Stimulated activated CD8-positive, alpha-beta memory T cell treated with anti-CD3 and anti-CD28 coated beads, Interleukin-15, amount 100 ng/mL, for 4 hours (primary cell): ENCODE measurements around the gene C4orf33.
"Not testable (repeated sequence)": the region's sequence is repeated elsewhere in the genome, so short reads cannot be mapped to it uniquely, and the experiment has no call there.

Source experiments
- DNase-seq, 2 donors: peaks; one replicate each; pipeline ENCODE4 v3.0.0-alpha.2; 2020; ENCODE audit warnings: low read depth in 2 of 2

C4orf33 gene

GRCh38 chr4:129126614-129127013 lies 30.7 kb downstream of the C4orf33 start:
- DNase-seq: not testable (repeated sequence)

GRCh38 chr4:129129143-129129542 lies 33.2 kb downstream of the C4orf33 start:
- no peak for DNase-seq

- DNase-seq: no peak
Measured at GRCh38 chr4:129131343-129131742, 35.4 kb downstream of the C4orf33 start.

GRCh38 chr4:129136433-129136832 lies 40.5 kb downstream of the C4orf33 start:
- DNase-seq: no peak

- DNase-seq: no peak
Measured at GRCh38 chr4:129138810-129139496, 43.0 kb downstream of the C4orf33 start.

DNA sequence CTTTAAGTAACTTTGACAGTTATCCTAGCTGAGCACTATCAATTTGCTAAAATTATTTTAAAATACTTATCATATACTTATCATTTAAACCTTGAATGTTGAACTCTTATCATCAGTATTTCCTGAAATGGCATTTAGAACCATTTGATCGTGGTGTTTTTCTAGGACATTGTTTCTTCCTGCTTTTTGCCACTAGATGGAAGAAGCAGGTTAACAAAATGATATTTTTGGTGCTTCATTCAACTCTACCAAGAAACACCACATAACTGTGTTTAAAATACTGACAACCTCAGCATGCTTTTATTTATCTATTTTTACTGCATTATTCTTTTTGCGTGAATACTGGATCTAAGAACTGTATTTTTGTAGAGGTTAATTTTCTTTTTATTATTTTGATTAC lies 44.6 kb downstream of the C4orf33 start:
- DNase-seq: no peak

DNA sequence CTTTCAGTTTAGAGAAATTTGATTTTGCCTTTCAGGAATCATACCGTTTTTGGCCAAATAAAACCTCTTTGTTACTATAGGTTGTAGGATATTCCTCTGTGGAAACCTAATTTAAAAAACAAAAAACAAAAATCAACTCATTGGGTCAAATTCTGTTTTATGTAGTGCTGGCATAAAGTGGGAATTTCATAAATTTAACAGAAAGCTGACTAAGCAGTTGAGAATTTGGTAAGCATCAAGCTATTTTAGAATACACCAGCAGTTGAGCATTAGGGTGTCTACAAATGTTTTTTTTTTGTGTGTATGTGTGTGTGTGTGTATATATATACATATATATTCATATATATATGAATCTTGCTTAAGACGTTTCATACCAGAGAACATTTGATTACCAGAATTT lies 47.4 kb downstream of the C4orf33 start:
- DNase-seq: no peak

GRCh38 chr4:129144755-129145206 lies 48.8 kb downstream of the C4orf33 start:
- no peak for DNase-seq

DNA sequence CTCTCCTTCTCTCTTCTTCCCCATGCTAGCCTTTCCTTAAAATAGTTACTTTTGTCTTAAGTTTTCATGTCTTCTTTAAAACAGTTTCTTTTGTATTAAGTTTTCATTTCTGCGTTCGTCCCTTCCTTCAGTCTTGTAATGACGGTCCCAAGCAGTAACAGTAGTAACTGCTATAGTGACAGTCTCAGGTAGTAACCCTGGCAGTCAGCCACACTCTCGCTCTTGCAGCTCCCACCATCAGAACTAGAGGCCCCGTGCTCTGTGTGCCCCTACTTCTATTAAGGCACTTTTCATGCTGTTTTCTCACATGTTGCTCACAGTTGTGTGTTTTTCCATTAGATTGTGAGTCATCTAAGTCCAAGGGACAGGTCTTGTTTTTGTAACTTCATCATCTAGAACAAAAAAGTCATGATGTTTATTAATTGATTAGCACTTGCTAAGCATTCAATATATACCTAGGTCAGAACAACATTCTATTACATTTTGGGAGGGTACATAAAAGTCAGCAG lies 49.3 kb downstream of the C4orf33 start:
- no peak for DNase-seq

DNA sequence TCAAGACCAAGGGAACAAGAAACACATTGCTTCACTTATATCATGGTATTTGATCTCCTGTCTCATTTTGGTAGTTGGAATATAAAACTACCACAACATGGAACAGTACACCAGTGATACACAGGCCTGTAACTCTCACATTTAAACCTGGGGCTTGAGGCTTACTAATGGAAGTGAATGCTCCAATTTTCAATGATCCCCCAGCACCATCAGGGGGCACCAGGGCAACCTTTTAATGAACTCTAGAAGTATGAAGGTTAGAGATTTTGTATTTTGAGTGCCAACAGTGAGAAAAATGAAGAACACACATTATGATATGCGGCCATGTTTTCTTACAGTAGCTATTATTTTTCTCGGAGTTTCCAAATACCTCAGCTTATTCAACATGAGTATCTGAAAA lies 50.7 kb downstream of the C4orf33 start:
- DNase-seq: no peak

DNA sequence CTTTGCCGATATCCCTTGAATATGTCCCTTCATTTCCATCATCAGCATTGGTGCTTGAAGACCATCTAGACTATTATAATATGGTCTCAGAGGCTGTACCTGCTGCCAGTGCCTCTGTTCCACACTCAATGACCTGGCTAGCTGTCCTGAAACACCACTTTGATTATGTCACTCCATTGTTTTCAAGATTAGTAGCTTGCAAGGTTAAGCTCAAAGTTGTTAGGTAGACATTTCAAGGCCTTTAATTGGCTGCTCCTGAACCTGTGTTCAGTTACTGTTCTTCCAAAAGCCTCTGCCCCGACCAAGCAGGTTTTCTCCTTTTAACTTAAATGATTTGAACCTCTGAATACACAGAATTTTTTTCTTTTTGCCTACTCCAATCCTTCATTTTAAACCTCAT lies 52.9 kb downstream of the C4orf33 start:
- DNase-seq: no peak

DNA sequence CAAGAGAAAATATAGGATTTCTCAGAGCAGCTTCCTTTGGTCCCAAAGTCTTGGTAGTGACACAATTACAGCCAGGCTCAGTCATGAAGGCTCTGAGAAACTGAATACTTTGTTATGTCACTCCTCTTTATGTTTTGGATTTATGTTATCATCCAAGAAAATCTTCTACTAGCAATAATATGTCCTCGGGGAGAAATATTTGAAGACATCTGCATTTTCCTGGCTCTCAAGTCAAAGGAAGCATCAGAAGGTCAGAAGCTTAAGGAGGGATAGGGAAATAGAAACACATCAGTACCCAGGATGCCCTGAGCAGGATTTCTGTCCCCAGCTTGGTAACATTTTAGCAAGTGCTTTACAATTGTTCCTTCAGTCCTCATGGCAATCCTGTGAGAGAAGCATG lies 54.0 kb downstream of the C4orf33 start:
- no peak for DNase-seq

- no peak for DNase-seq
Measured at GRCh38 chr4:129152350-129152749, 56.4 kb downstream of the C4orf33 start.

DNA sequence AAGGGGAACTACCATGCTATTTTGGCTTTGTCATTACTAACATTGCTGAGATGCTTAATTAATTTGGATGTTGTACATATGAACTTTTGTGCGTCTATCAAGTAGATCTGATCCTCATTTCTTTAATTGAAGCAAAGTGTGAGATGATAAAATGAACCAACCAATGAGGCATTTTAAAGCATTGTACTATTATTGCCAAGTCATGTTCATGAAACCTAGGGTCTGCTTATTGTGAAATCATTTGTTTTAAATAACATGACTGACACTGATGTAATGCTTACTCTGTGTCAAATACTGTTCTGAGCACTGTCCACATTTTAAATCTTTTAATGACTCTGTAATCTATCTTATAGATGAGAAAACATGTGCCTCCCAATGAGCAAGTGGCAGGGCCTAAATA lies 57.7 kb downstream of the C4orf33 start:
- no peak for DNase-seq

DNA sequence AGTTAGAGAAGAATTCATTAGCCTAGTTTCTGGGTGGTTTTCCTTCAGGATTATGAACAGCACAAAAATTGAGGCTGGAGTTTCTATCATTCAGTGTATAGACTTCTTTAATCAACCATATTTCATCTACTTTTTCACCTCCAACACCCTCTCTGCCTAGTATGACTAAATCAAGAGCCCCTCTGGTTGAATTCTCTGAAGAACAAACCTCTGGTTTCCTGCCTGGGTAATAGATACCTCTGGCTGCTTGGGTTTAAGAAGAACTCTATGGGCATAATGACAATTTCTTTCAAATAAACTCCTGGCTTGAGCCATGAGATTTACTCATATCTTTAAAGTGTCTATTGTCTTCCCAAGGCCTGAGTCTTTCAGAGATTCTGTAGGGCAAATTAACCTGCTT lies 66.5 kb downstream of the C4orf33 start:
- DNase-seq: no peak

DNA sequence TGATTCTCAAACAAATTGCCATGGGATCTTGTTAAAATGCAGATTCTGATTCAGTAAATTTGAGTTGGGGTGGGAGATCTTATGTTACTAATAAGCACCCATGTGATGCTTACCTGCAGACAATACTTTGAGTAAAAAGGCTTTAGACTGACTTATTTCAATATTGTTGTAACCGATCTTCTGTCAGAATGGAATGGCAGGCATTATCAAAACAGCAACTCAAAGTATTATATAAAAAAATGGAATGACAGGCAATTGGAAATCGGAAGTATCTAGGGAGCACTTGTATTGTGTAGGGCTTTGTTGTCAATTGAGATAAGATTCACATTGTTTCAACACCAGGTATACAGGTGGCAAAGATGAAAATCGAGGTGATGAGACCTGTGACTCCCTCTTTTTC lies 67.5 kb downstream of the C4orf33 start:
- DNase-seq: no peak

DNA sequence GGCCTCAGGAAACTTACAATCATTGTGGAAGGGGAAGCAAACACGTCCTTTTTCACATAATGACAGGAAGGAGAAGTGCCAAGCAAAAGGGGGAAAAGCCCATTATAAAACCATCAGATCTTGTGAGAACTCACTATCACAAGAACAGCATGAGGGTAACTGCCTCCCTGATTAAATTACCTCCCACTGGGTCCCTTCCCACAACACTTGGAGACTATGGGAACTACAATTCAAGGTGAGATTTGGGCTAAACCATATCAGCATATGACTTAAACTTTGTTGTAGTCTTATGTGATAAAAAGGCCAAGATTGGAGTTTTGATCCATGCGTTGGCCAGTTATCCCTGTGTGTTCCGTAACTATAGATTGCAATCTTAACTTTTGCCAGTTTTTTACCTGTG lies 68.3 kb downstream of the C4orf33 start:
- DNase-seq: no peak
